ENCODE data around the gene GABRB1.

GABRB1 gene

DNA sequence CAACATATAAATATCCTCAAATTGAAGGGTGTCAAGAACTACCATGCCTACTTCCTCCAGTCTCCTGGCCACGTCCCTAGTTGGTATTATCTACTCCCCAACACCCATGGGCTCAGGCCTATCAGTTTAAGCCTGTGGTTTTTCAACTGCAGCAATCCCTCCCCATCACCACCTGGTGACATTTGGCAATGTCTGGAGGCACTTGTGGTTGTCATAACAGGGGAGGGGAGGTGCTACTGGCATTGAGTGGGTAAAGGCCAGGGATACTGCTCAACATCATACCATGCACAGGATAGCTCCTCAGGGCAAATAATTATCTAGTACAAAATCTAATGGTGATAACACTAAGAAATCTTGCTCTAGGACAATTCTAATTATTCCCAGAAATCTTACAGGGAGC, 336.8 kb downstream of the GABRB1 start (continued):
- no peak for TF ChIP-seq ZNF558 (tag by site-specific recombination; IDR thresholded peaks at IDR 0.05)
- TF ChIP-seq, protein P1, sequence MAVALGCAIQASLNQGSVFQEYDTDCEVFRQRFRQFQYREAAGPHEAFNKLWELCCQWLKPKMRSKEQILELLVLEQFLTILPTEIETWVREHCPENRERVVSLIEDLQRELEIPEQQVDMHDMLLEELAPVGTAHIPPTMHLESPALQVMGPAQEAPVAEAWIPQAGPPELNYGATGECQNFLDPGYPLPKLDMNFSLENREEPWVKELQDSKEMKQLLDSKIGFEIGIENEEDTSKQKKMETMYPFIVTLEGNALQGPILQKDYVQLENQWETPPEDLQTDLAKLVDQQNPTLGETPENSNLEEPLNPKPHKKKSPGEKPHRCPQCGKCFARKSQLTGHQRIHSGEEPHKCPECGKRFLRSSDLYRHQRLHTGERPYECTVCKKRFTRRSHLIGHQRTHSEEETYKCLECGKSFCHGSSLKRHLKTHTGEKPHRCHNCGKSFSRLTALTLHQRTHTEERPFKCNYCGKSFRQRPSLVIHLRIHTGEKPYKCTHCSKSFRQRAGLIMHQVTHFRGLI (tag by site-specific recombination; IDR thresholded peaks at IDR 0.05): no peak
- no peak for TF ChIP-seq ZNF776 (tag by site-specific recombination; IDR thresholded peaks at IDR 0.05; ENCODE audit: borderline replicate concordance)

DNA sequence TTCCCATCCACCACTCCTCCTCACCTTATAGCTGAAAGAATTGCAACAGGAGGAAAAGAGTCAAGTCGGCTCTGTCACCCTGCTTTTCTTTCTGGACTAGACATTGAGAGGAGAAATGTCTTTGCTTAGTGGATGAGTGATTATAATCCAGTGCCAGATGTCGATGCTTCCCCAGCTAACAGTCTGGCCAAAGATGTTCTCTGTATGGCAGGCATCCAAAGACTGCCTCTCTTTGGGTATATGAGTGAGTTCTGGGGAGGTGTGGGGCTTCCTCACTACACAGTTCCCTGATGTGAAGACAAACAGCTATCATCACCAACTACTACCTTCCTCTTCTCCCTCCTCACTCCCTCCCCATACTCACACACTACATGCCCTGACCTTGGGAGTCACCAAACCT, 341.2 kb downstream of the GABRB1 start:
- no peaks in the 10 kb centered on the region for H3K9me3 ChIP-seq (ENCODE audit: control insufficient read depth, insufficient read depth, low read depth, low read length)
- ChIA-PET POLR2A (no interaction called here), CTCF (no interaction called here)
- no peaks in the 10 kb centered on the region for H3K4me1 ChIP-seq (ENCODE audit: control insufficient read depth, insufficient read depth, low read length)
- H3K4me3 ChIP-seq (ENCODE audit: low read depth, low read length): no peak overlapping the region
- TF ChIP-seq ZNF830 (tag by site-specific recombination; IDR thresholded peaks at IDR 0.05; ENCODE audit: low read depth) (no peak), ZNF10 (tag by site-specific recombination; IDR thresholded peaks at IDR 0.05) (no peak), ZNF501 (tag by site-specific recombination; IDR thresholded peaks at IDR 0.05) (no peak), ZNF354C (tag by site-specific recombination; IDR thresholded peaks at IDR 0.05; ENCODE audit: borderline replicate concordance, low read depth) (no peak), ZBTB1 (tag by site-specific recombination; IDR thresholded peaks at IDR 0.05) (no peak), TRIM28 (IDR thresholded peaks at IDR 0.05; ENCODE audit: borderline replicate concordance, low read length) (no peak), ZNF24 (tag by site-specific recombination; IDR thresholded peaks at IDR 0.05) (no peak), ZNF785 (tag by site-specific recombination; IDR thresholded peaks at IDR 0.05) (no peak), BCL11B (tag by site-specific recombination; IDR thresholded peaks at IDR 0.05; ENCODE audit: low read depth) (no peak), ZNF155 (tag by site-specific recombination; IDR thresholded peaks at IDR 0.05) (no peak), GFI1B (tag by site-specific recombination; IDR thresholded peaks at IDR 0.05) (no peak), KLF9 (tag by site-specific recombination; IDR thresholded peaks at IDR 0.05; ENCODE audit: low read depth) (no peak), ZNF37A (tag by site-specific recombination; IDR thresholded peaks at IDR 0.05) (no peak), ZNF558 (tag by site-specific recombination; IDR thresholded peaks at IDR 0.05) (no peak)
- TF ChIP-seq, protein P2, sequence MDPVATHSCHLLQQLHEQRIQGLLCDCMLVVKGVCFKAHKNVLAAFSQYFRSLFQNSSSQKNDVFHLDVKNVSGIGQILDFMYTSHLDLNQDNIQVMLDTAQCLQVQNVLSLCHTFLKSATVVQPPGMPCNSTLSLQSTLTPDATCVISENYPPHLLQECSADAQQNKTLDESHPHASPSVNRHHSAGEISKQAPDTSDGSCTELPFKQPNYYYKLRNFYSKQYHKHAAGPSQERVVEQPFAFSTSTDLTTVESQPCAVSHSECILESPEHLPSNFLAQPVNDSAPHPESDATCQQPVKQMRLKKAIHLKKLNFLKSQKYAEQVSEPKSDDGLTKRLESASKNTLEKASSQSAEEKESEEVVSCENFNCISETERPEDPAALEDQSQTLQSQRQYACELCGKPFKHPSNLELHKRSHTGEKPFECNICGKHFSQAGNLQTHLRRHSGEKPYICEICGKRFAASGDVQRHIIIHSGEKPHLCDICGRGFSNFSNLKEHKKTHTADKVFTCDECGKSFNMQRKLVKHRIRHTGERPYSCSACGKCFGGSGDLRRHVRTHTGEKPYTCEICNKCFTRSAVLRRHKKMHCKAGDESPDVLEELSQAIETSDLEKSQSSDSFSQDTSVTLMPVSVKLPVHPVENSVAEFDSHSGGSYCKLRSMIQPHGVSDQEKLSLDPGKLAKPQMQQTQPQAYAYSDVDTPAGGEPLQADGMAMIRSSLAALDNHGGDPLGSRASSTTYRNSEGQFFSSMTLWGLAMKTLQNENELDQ (tag by site-specific recombination; IDR thresholded peaks at IDR 0.05; ENCODE audit: low read depth): no peak
- TF ChIP-seq, protein P3, sequence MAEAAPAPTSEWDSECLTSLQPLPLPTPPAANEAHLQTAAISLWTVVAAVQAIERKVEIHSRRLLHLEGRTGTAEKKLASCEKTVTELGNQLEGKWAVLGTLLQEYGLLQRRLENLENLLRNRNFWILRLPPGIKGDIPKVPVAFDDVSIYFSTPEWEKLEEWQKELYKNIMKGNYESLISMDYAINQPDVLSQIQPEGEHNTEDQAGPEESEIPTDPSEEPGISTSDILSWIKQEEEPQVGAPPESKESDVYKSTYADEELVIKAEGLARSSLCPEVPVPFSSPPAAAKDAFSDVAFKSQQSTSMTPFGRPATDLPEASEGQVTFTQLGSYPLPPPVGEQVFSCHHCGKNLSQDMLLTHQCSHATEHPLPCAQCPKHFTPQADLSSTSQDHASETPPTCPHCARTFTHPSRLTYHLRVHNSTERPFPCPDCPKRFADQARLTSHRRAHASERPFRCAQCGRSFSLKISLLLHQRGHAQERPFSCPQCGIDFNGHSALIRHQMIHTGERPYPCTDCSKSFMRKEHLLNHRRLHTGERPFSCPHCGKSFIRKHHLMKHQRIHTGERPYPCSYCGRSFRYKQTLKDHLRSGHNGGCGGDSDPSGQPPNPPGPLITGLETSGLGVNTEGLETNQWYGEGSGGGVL (tag by site-specific recombination; IDR thresholded peaks at IDR 0.05): no peak
- TF ChIP-seq, protein P4, sequence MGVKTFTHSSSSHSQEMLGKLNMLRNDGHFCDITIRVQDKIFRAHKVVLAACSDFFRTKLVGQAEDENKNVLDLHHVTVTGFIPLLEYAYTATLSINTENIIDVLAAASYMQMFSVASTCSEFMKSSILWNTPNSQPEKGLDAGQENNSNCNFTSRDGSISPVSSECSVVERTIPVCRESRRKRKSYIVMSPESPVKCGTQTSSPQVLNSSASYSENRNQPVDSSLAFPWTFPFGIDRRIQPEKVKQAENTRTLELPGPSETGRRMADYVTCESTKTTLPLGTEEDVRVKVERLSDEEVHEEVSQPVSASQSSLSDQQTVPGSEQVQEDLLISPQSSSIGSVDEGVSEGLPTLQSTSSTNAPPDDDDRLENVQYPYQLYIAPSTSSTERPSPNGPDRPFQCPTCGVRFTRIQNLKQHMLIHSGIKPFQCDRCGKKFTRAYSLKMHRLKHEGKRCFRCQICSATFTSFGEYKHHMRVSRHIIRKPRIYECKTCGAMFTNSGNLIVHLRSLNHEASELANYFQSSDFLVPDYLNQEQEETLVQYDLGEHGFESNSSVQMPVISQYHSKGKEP (tag by site-specific recombination; IDR thresholded peaks at IDR 0.05): no peak
- TF ChIP-seq, protein P5, sequence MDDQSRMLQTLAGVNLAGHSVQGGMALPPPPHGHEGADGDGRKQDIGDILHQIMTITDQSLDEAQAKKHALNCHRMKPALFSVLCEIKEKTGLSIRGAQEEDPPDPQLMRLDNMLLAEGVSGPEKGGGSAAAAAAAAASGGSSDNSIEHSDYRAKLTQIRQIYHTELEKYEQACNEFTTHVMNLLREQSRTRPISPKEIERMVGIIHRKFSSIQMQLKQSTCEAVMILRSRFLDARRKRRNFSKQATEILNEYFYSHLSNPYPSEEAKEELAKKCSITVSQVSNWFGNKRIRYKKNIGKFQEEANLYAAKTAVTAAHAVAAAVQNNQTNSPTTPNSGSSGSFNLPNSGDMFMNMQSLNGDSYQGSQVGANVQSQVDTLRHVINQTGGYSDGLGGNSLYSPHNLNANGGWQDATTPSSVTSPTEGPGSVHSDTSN (CRISPR knock-in tag; IDR thresholded peaks at IDR 0.05): no peak
- TF ChIP-seq, protein P6, sequence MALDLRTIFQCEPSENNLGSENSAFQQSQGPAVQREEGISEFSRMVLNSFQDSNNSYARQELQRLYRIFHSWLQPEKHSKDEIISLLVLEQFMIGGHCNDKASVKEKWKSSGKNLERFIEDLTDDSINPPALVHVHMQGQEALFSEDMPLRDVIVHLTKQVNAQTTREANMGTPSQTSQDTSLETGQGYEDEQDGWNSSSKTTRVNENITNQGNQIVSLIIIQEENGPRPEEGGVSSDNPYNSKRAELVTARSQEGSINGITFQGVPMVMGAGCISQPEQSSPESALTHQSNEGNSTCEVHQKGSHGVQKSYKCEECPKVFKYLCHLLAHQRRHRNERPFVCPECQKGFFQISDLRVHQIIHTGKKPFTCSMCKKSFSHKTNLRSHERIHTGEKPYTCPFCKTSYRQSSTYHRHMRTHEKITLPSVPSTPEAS (tag by site-specific recombination; IDR thresholded peaks at IDR 0.05): no peak
- TF ChIP-seq, protein P7, sequence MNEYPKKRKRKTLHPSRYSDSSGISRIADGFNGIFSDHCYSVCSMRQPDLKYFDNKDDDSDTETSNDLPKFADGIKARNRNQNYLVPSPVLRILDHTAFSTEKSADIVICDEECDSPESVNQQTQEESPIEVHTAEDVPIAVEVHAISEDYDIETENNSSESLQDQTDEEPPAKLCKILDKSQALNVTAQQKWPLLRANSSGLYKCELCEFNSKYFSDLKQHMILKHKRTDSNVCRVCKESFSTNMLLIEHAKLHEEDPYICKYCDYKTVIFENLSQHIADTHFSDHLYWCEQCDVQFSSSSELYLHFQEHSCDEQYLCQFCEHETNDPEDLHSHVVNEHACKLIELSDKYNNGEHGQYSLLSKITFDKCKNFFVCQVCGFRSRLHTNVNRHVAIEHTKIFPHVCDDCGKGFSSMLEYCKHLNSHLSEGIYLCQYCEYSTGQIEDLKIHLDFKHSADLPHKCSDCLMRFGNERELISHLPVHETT (tag by site-specific recombination; IDR thresholded peaks at IDR 0.05): no peak
- no peak overlapping the region for H3K27ac ChIP-seq (ENCODE audit: extremely low read depth, low read depth, low read length)
- H3K36me3 ChIP-seq (ENCODE audit: control insufficient read depth in 2 of 2, insufficient read depth in 1 of 2, low read length in 2 of 2): no peaks in the 10 kb centered on the region
